ENCODE results near the gene MYADML2. TPM values are rescaled to one million over a fixed set of nuclear protein-coding genes. Genes with fewer than 3 reads are reported as not detected.

The MYADML2 gene
- total RNA-seq, 1 donor from 2014 or later, result not detected

- no peak for DNase-seq (ENCODE audit: low read depth in 2 of 2)
Observed at GRCh38 chr17:81901167-81902022, 45.6 kb downstream of the MYADML2 start.

DNA sequence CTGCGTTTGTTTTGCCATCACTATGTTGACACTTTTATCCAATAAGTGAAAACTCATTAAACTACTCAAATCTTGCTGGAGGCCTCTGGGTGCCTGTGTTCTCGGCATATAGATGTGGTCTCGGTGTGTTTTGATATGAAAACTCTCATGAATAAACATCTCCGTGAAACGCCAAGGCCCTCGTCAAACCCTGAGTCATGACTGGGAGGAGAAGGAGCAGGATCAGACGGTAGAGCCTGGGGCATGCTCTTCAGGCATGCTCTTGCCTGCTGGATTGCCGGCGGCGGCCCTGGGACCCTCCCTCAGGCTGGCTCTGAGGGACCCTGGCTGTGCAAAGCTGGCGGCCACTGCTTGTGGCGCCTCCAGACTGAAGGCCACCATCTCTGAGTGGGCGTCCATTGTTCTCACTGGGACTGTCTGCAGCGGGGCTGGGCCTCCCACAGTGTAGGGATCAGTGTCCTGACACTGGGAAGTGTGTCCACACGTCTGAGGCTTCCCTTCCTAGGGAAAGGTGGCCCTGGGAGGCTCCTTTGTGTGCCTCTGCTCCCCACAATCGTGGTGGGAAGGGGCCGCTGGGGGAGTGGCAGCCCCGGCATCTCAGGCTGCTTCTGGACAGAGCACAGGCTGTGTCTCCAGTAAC, 46.7 kb downstream of the MYADML2 start:
- no peak for DNase-seq (ENCODE audit: low read depth in 2 of 2)

DNA sequence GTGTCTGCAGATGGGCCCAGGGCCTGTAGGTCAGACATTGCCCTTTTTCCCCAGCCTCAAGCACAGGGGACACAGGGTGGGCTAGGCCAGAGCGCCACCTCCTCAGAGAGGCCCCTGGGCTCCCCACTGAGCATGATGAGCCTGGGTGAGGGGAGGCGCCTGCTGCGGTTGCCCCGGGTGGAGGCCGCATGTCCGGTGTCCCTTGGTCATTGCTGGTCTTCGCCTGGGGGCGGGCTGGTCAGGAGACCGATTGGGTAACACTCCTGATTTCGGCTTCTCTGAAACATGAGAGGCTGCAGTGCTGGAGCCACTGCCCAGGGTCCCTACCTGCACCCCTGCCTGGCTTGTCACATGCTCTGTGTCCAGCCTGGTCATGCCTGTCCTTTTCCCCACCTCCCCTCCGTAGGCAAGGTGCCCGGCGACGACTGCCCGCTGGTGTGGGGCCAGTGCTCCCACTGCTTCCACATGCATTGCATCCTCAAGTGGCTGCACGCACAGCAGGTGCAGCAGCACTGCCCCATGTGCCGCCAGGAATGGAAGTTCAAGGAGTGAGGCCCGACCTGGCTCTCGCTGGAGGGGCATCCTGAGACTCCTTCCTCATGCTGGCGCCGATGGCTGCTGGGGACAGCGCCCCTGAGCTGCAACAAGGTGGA, 47.4 kb downstream of the MYADML2 start:
- no peak for DNase-seq (ENCODE audit: low read depth in 2 of 2)

DNA sequence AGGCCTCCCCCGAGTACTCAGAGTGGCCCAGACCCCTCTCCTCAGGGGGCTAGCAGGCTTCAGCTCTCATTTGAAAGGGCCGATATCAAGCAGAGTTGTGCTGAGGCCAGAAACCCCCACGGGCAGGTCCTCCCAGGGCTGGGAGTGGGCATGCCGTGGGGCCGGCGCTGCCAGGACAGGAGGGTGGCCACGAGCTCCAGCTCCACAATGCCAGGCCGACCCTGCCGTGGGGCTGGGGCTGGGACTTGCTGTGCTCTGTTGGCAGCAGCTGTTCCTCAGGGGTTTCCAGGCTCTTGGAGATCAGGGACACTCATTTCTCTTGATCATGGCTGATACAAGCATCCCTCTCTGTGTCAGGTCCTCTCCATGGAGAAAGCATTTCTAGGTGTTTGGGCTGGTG, 48.1 kb downstream of the MYADML2 start:
- DNase-seq (ENCODE audit: low read depth in 2 of 2), result no peak

- peak in 1 of 2 donors; percentile 19 for DNase-seq (ENCODE audit: low read depth in 2 of 2)
Observed at GRCh38 chr17:81898029-81898866, 48.8 kb downstream of the MYADML2 start.

GRCh38 chr17:81895400-81895799, 51.6 kb downstream of the MYADML2 start:
- DNase-seq (ENCODE audit: low read depth in 2 of 2), result no peak

- DNase-seq (ENCODE audit: low read depth in 2 of 2), result no peak
Observed at GRCh38 chr17:81891303-81891552, 55.8 kb downstream of the MYADML2 start.

DNA sequence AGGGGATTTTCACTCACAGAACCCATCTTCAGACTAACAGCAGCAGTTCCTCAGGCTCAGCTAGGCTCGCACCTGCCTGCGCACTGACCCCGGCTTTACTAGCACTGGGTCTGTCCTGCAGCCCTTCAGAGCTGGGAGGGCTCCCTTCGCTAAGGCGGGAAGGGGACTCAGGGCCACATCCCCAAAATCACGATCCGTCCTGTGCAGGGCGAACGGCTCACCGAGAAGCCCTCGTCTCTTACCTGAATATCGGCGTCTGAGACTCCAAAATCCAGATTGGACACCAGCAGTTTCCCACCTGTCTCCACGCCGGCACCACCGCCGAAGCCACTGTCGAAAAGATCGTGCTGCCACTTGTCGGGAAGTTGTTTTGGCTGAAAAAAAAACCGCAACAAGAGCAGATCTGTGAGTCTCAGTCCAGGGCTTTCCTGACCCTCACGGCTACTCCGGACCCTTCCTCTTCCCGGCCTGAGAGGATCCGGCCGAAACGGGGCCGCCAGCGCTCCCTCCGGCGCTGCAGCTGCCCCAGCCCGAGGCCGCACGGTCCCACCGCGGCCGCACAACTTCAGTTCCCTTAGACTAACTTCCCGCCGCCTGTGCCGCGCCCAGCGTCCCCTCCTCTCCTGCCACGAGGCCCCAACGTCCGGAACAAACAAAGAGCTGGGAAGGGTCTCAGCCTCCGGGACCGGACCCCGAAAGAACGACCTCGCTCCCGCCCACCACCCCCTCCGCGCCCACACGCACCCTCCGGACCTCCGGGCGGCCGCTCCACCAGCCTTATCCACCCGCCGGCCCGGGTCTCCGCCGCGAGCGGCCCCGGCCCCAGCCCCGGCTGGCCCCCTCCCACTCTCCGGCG, 56.4 kb downstream of the MYADML2 start:
- peak; percentile 47 to 60 for DNase-seq (ENCODE audit: low read depth in 2 of 2)

Other genes with a start within 250 kb of the MYADML2 start
- gene MRPL12, start 243.9 kb downstream of the MYADML2 start, total RNA-seq, result 7.8 and 8.7 TPM in 2 replicates
- 6.7 and 11.8 TPM in 2 replicates for gene SLC25A10, start 234.9 kb downstream of the MYADML2 start, total RNA-seq
- gene GCGR, start 143.1 kb downstream of the MYADML2 start, total RNA-seq, result not detected in 2 replicates
- gene MCRIP1, start 113.9 kb downstream of the MYADML2 start, total RNA-seq, result 93.7 and 178 TPM in 2 replicates
- not detected in 2 replicates for gene PPP1R27, start 112.2 kb downstream of the MYADML2 start, total RNA-seq
- gene P4HB, start 86.7 kb downstream of the MYADML2 start, total RNA-seq, result 504 and 688 TPM in 2 replicates
- gene ARHGDIA, start 75.9 kb downstream of the MYADML2 start, total RNA-seq, result 91.7 and 92.9 TPM in 2 replicates
- 107 and 136 TPM in 2 replicates for gene ALYREF, start 55.6 kb downstream of the MYADML2 start, total RNA-seq
- gene ANAPC11, start 55.5 kb downstream of the MYADML2 start, total RNA-seq, result 102 and 112 TPM in 2 replicates
- under 0.01 TPM in 1 of 2 replicates, not detected in the other for gene NPB, start 45.0 kb downstream of the MYADML2 start, total RNA-seq
- 24.0 and 27.6 TPM in 2 replicates for gene PCYT2, start 35.8 kb downstream of the MYADML2 start, total RNA-seq
- gene SIRT7, start 29.1 kb downstream of the MYADML2 start, total RNA-seq, result 11.3 and 13.1 TPM in 2 replicates
- 9.2 and 17.1 TPM in 2 replicates for gene MAFG, start 19.5 kb downstream of the MYADML2 start, total RNA-seq
- gene PYCR1, start 9.9 kb downstream of the MYADML2 start, total RNA-seq, result 52.3 and 60.9 TPM in 2 replicates
- under 0.01 TPM in 2 replicates for gene NOTUM, start 14.0 kb upstream of the MYADML2 start, total RNA-seq
- gene ASPSCR1, start 30.4 kb upstream of the MYADML2 start, total RNA-seq, result 17.7 and 23.2 TPM in 2 replicates
- gene CENPX, start 75.6 kb upstream of the MYADML2 start, total RNA-seq, result 30.1 and 31.5 TPM in 2 replicates
- gene LRRC45, start 76.1 kb upstream of the MYADML2 start, total RNA-seq, result 7.6 and 8.3 TPM in 2 replicates
- gene RAC3, start 84.4 kb upstream of the MYADML2 start, total RNA-seq, result 9.7 and 18.3 TPM in 2 replicates
- gene DCXR, start 90.5 kb upstream of the MYADML2 start, total RNA-seq, result 35.5 and 37.7 TPM in 2 replicates
- 10.0 and 16.3 TPM in 2 replicates for gene RFNG, start 104.6 kb upstream of the MYADML2 start, total RNA-seq
- 61.9 and 64.1 TPM in 2 replicates for gene GPS1, start 104.7 kb upstream of the MYADML2 start, total RNA-seq
- 30.7 and 35.5 TPM in 2 replicates for gene DUS1L, start 118.6 kb upstream of the MYADML2 start, total RNA-seq
- 35.1 and 43.4 TPM in 2 replicates for gene FASN, start 151.0 kb upstream of the MYADML2 start, total RNA-seq

Measured in lung microvascular endothelial cell (primary cell).